SJCRH30 (cell line): ENCODE measurements around the gene RAF1. TPM values are rescaled to one million over a fixed set of nuclear protein-coding genes. Genes with fewer than 3 reads are reported as not detected.
"Not testable (repeated sequence)": the region's sequence is repeated elsewhere in the genome, so short reads cannot be mapped to it uniquely, and the experiment has no call there.

Experiments used
- DNase-seq, 2 experiments: peaks; one replicate each; pipeline ENCODE4 v3.0.0-alpha.2; 2015 to 2020
- H3K27ac ChIP-seq: fragments of 250-450 bp; sonication (Bioruptor Pico); 2 replicates; pipeline ENCODE4 v1.5.1; 2020; ENCODE audit warnings: mild to moderate bottlenecking, moderate library complexity
- H3K27me3 ChIP-seq: fragments of 250-450 bp; sonication (Bioruptor Pico); 2 replicates; pipeline ENCODE4 v1.5.1; 2020; ENCODE audit warnings: mild to moderate bottlenecking, moderate library complexity
- H3K36me3 ChIP-seq: fragments of 250-450 bp; sonication (Bioruptor Pico); 2 replicates; pipeline ENCODE4 v1.5.1; 2020; ENCODE audit warnings: mild to moderate bottlenecking, moderate library complexity
- H3K4me1 ChIP-seq: fragments of 250-450 bp; sonication (Bioruptor Pico); 2 replicates; pipeline ENCODE4 v1.5.1; 2020; ENCODE audit warnings: mild to moderate bottlenecking, moderate library complexity
- H3K4me3 ChIP-seq: fragments of 250-450 bp; sonication (Bioruptor Pico); 2 replicates; pipeline ENCODE4 v1.5.1; 2020; ENCODE audit warnings: mild to moderate bottlenecking, moderate library complexity
- H3K9me3 ChIP-seq: fragments of 250-450 bp; sonication (Bioruptor Pico); replicated peaks from 2 replicates; pipeline ENCODE4 v1.5.1; 2020; ENCODE audit warnings: mild to moderate bottlenecking, moderate library complexity
- total RNA-seq: library from RNA; depleted of rRNA; stranded (reverse); fragments of >200 nt; shearing (Covaris generic); gene quantifications from 2 replicates; pipeline ENCODE4 v1.2.3, GENCODE V29; 2014

RAF1 gene
- total RNA-seq, 1 experiment from 2014 or later, result 129 TPM

DNA sequence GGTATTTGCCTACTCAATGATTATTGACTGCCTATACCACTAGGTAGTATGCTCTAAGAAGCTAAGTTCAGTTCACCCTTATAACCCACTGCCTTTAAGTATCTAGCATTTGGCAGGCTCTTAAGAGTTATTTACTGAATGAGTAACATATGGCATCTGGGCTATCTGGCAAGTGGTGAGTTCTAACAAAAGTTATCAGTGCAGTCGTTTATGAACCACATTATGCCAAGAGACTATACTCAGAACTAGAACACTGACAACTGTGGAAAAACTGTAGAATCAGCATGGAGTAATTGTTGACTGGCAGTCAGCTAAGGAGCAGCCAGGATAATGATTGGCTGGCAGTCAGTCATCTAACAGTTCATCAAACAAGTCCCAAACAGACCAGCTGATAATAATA, 25.8 kb downstream of the RAF1 start:
- H3K4me1 ChIP-seq, result peaks cover 3% of the 10 kb centered on the region; the same call in 1 of the 2 replicates
- DNase-seq, result no peak
- H3K9me3 ChIP-seq, result 0 out of 2 replicates have a peak, but pooled peaks cover 4% of the 10 kb centered on the region
- no peak overlapping the region for H3K27ac ChIP-seq
- H3K4me3 ChIP-seq, result no peak overlapping the region
- H3K27me3 ChIP-seq, result no peaks in the 10 kb centered on the region
- no peaks in the 10 kb centered on the region for H3K36me3 ChIP-seq

DNA sequence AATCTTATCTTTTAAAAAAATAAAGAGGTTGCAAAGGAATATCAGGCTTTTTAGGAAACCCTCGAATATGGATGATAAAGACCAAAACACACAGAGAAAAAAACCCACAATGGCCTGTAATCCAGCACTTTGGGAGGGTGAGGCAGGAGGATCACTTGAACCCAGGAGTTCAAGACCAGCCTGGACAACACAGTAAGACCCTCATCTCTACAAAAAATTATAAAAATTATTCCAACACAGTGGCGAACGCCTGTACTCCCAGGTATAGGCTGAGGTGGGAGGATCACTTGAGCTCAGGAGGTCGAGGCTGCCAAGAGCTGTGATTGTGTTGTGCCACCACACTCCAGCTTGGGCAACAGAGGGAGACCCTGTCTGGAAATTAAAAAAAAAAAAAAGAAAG, 30.8 kb downstream of the RAF1 start:
- Histone ChIP-seq H3K27me3 (no peaks in the 10 kb centered on the region), H3K9me3 (no peaks in the 10 kb centered on the region), H3K4me3 (no peak overlapping the region), H3K4me1 (no peaks in the 10 kb centered on the region), H3K27ac (no peak overlapping the region), H3K36me3 (no peaks in the 10 kb centered on the region)
- no peak for DNase-seq

DNA sequence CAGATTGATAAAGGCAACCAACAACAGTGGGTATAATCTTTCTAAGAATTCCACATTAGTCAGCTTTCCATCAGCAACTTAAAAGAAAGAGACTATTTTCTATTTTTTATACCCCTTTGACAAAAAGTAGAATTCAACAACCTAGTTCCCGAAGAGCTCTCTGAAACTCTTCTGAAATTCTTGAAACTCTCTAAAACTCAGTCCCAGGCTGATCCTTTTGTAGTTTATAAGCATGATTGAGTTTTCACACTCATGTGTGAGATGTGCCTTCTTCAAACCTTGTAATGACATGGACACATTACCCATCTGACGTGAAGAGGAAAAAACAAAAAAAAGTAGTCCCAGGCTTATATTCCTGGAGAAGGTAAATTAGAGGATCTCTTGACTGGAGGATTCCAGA, 31.4 kb downstream of the RAF1 start:
- Histone ChIP-seq H3K4me1 (no peaks in the 10 kb centered on the region), H3K9me3 (no peaks in the 10 kb centered on the region), H3K4me3 (no peak overlapping the region), H3K27ac (no peak overlapping the region), H3K36me3 (no peaks in the 10 kb centered on the region), H3K27me3 (no peaks in the 10 kb centered on the region)
- DNase-seq, result no peak

DNA sequence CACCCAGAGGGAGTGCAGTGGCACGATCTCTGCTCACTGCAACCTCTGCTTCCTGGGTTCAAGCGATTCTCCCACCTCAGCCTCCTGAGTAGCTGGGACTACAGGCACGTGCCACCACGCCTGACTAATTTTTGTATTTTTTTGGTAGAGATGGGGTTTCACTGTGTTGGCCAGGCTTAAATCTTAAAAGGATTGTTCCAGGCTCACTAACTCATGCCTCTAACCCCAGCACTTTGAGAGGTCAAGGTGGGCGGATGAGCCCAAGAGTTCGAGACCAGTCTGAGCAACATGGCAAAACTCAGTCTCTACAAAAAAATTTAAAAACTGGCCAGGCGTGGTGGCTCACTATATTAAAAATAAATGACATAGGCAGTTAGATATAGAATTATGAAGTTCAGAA, 33.1 kb downstream of the RAF1 start:
- not testable (repeated sequence) for H3K4me1 ChIP-seq, H3K9me3 ChIP-seq, H3K4me3 ChIP-seq, DNase-seq, H3K27me3 ChIP-seq, H3K36me3 ChIP-seq, H3K27ac ChIP-seq

DNA sequence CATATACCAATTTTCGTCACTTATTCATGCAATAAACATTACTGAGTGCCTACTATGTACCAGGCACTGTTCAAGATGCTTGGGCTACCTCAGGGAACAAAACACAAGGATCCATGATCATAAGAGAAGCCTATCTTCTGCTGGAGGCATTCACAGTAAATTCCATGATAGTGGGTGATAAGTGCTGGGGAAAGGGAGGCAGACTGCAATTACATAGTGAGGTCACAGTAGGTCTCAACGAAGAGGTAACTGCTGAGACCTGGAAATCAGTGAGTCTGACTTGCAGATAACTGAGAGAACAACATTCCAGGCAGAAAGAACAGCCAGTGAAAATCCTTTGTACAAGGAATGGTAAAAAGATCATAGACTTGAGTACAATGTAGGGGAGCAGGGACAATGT, 33.6 kb downstream of the RAF1 start:
- no peak for DNase-seq
- Histone ChIP-seq H3K4me3 (no peak overlapping the region), H3K9me3 (no peaks in the 10 kb centered on the region), H3K36me3 (no peaks in the 10 kb centered on the region), H3K4me1 (no peaks in the 10 kb centered on the region), H3K27ac (no peak overlapping the region), H3K27me3 (no peaks in the 10 kb centered on the region)

DNA sequence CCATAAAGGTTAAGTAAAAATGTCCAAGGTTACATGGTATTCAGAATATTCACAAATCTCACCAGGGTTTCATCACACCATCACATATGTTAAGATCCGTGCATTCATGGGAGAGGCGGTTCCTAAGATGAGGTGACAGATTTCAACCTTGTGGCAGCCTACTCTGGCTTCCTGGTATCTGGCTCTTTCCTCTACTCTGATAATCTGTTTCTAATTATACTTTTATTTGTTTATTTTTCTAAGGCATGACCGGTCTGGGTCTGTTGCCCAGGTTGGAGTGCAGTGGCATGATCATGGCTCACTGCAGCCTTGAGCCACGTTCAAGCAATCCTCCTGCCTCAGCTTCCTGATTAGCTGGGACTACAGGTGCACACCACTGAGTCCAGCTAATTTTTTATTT, 34.4 kb downstream of the RAF1 start:
- Histone ChIP-seq H3K27ac (no peak overlapping the region), H3K4me3 (no peak overlapping the region), H3K4me1 (no peaks in the 10 kb centered on the region), H3K36me3 (no peaks in the 10 kb centered on the region), H3K27me3 (no peaks in the 10 kb centered on the region), H3K9me3 (no peaks in the 10 kb centered on the region)
- no peak for DNase-seq

DNA sequence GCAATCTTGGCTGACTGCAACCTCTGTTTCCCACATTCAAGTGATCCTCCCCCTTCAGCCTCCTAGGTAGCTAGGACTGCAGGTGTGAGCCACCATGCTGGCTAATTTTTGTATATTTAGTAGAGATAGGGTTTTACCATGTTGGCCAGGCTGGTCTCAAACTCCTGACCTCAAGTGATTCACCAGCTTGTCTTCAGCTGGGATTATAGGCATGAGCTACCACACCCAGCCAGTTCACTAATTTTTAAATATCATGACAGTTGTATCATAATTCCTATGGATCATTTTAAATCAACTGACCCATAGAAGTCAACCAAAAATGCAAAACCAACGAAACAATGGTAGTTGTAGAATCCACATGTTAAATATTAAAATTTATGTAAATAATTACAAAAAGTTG, 35.1 kb downstream of the RAF1 start:
- Histone ChIP-seq H3K9me3 (no peaks in the 10 kb centered on the region), H3K4me1 (no peaks in the 10 kb centered on the region), H3K4me3 (no peak overlapping the region), H3K27me3 (no peaks in the 10 kb centered on the region), H3K36me3 (no peaks in the 10 kb centered on the region), H3K27ac (no peak overlapping the region)
- DNase-seq, result no peak

DNA sequence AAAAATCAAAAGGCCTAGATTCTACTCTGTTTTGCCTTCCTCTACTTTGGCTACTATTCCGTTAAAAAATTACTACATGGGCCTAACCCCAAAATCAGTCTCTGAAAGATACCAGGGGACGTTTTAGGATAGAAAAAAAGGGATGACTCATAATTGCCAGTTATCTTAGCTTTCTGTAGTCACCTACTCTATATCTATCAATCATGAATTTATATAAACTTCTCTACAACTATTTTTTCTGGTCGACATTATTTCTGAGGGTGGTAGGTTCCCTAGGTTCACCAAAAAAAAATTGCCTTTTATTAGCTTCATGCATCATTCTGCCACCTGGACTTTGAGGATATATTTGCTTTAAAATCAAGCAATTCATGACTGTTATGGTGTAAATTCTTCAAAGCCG, 36.5 kb downstream of the RAF1 start:
- Histone ChIP-seq H3K36me3 (no peaks in the 10 kb centered on the region), H3K9me3 (no peaks in the 10 kb centered on the region), H3K27ac (no peak overlapping the region), H3K4me1 (no peaks in the 10 kb centered on the region), H3K27me3 (no peaks in the 10 kb centered on the region), H3K4me3 (no peak overlapping the region)
- no peak for DNase-seq

DNA sequence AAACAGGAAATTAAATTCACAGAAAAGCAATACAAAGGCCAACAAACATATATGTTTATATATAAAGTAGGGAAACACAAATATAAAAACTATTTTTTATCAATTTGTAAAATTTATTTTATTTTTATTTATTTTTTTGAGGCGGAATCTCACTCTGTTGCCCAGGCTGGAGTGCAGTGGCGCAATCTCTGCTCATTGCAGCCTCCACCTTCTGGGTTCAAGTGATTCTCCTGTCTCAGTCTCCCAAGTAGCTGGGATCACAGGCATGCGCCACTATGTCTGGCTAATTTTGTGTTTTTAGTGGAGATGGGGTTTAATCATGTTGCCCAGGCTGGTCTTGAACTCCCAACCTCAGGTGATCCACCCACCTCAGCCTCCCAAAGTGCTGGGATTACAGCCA, 39.0 kb downstream of the RAF1 start:
- H3K36me3 ChIP-seq, H3K27ac ChIP-seq, DNase-seq, H3K9me3 ChIP-seq, H3K4me3 ChIP-seq, H3K27me3 ChIP-seq, H3K4me1 ChIP-seq: not testable (repeated sequence)

DNA sequence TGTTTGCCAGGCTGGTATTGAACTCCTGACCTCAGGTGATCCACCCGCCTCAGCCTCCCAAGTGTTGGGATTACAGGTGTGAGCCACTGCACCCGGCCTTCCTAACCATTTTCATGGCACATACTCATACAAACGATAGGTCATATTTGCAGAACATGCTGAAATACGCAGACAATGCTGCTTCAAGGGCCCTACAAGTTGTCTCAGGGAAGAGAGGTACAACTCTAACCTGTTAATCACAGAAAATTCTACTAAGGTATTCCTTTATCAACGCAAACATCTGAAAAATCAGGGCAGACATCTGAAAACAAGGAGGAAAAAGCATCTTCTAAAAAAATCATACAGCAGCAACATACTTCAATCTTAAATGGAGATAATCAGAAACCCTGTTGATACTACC, 39.9 kb downstream of the RAF1 start:
- H3K36me3 ChIP-seq, result no peaks in the 10 kb centered on the region
- H3K27me3 ChIP-seq, result no peaks in the 10 kb centered on the region
- no peaks in the 10 kb centered on the region for H3K9me3 ChIP-seq
- H3K4me3 ChIP-seq, result no peak overlapping the region
- DNase-seq, result no peak
- no peaks in the 10 kb centered on the region for H3K4me1 ChIP-seq
- no peak overlapping the region for H3K27ac ChIP-seq

DNA sequence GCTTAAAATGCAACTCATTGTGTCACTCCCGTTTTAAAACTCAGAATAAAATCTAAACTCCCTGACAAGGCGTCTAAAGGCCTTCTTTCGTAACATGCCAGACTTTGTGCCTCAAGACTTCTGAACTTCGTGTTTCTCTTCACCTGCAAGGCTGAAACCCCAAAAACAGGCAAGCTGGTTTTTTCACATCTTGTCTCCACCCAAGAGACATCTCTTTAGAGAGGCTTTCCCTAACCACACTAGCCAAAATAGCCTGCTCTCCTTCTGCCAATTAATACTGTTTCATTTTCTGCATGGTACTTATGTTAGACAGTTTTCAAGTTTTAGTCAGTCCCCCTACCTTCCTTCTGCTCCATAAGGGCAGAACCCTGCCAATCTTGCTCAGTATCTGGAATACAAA, 41.6 kb downstream of the RAF1 start:
- Histone ChIP-seq H3K27ac (no peak overlapping the region), H3K4me1 (no peaks in the 10 kb centered on the region), H3K4me3 (no peak overlapping the region), H3K9me3 (no peaks in the 10 kb centered on the region), H3K36me3 (peaks cover 12% of the 10 kb centered on the region), H3K27me3 (no peaks in the 10 kb centered on the region)
- DNase-seq, result no peak

DNA sequence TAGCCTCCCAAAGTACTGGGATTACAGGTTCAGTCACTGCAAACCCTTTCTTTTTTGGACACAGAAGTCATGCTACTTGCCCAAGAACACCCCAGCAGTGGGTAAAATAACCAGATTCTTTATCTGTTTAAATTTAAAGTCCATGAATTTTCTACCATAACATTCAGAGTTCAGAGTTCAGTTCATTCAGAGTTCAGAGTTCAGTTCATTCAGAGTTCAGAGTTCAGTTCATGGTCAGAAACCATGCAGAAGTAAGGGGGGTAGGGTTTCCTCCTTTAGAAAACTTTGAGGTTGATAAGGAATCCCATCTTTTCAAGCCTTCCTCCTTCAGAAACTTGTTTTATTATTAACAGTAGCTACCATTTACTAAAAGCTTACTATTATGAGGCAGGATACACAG, 43.2 kb downstream of the RAF1 start:
- Histone ChIP-seq H3K27me3 (no peaks in the 10 kb centered on the region), H3K36me3 (peaks cover 28% of the 10 kb centered on the region), H3K4me3 (no peak overlapping the region), H3K4me1 (no peaks in the 10 kb centered on the region), H3K27ac (no peak overlapping the region), H3K9me3 (no peaks in the 10 kb centered on the region)
- no peak for DNase-seq

DNA sequence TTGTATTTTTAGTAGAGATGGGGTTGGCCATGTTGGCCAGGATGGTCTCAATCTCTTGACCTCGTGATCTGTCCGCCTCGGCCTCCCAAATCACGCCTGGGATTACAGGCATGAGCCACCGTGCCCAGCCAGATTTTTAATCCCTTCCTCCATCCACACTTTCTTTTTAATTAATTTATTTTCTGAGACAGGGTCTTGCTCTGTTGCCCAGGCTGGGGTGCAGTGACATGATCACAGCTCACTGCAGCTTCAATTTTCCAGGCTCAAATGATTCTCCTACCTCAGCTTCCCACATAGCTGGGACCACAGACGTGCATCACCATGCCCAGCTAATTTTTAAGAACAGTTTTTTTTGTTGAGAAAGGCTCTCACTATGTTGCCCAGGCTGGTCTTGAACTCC, 43.6 kb downstream of the RAF1 start:
- Histone ChIP-seq H3K9me3 (no peaks in the 10 kb centered on the region), H3K27ac (no peak overlapping the region), H3K4me3 (no peak overlapping the region), H3K4me1 (no peaks in the 10 kb centered on the region), H3K36me3 (peaks cover 30% of the 10 kb centered on the region), H3K27me3 (no peaks in the 10 kb centered on the region)
- DNase-seq, result no peak

DNA sequence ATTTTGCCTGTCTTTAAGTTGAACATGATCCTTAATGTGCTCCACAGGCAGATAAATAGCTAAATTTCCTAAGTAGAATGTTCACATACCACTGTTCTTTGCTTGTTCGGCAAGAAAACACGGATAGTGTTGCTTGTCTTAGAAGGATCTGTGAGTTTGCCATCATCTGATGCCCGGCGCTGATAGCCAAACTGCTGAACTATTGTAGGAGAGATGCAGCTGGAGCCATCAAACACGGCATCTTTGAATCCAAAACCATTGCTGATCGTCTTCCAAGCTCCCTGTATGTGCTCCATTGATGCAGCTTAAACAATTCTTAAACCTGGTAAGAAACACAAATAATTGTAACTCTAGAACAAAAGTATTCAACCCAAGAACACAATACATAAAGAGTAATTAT, 45.5 kb downstream of the RAF1 start:
- Histone ChIP-seq H3K27me3 (no peaks in the 10 kb centered on the region), H3K36me3 (peaks cover 36% of the 10 kb centered on the region), H3K4me3 (no peak overlapping the region), H3K27ac (no peak overlapping the region), H3K4me1 (no peaks in the 10 kb centered on the region), H3K9me3 (no peaks in the 10 kb centered on the region)
- no peak for DNase-seq

DNA sequence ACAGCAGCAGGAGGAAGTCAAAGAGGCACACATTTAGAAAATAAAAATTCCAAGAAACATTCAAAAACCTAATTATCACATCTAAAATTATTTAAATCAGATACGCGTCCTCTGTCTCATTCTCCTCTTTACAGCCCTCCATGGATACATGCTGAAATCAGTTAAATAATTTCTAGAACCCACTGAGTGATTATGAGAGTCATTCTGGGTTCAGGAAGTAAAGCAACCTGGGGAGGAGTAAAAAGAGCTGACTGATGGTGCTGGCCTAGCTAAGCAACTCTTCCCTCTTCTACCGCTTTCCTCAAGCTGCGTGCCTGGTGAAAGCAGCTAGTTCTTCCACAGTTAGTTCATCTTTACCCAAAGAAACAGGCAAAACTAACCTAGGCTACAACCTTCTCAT, 48.7 kb downstream of the RAF1 start:
- DNase-seq, result no peak
- H3K36me3 ChIP-seq, result peaks cover 57% of the 10 kb centered on the region

DNA sequence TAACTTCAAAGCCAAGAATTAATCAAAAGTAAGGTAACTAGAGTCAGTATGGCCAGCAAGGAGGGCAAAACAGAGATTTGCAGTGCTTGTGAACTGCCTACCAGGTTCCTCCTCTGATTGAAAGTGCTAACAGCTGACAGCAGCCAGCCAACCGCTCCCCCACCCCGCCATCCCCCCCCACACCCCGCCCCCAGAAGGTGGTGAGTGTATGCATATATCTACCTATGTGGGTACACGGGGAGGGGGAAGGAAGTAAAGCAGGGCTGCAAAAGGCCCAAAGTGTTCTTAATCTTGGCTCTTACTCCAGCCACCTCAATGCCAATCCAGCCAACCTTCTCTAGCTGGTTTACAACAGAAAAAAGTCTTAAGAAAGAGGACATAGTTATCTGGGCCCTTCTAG, 50.7 kb downstream of the RAF1 start:
- Histone ChIP-seq H3K4me3 (no peak overlapping the region), H3K27me3 (no peaks in the 10 kb centered on the region), H3K27ac (no peak overlapping the region), H3K4me1 (no peaks in the 10 kb centered on the region), H3K9me3 (no peaks in the 10 kb centered on the region), H3K36me3 (peaks cover 62% of the 10 kb centered on the region)
- DNase-seq, result no peak

More for the DNA sequence above, 48.7 kb downstream of the RAF1 start:
- Histone ChIP-seq H3K27me3 (no peaks in the 10 kb centered on the region), H3K27ac (no peak overlapping the region), H3K4me1 (no peaks in the 10 kb centered on the region), H3K9me3 (no peaks in the 10 kb centered on the region), H3K4me3 (no peak overlapping the region)
